ENCODE measurements around the gene ACTN3.

DNA sequence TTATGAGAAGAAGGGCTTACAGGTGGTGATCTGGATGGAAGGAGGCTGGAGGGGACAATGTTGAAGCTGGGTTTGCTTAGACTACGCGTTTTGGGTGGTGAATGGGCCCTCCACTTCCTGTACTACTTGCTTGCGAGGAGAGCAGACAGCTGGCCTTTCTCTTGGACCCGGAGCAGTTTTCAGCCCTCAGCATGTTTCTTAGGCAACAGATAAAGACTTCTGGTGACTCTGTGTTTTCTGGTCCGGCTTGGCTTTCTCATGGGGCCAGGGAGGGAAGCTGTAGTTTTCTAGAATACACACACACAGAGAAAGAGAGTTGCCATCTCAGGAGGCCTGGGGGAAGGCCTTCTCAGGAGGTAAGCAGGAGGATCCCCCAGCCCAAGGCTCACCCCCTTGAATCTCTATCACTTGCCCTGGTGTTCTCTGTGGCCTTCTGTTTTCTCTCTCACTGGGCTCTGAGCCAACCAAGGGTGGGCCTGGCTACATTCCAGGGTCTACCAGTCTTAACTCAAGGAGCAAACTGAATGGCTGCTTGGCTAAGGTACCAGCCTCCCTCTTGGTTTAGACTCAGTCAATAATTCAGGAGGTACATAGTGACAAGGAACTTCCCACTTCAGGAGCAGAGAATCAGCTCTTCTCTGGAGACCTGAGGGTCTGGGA is 48.7 kb downstream of the ACTN3 start:
- TF ChIP-seq, protein P1, sequence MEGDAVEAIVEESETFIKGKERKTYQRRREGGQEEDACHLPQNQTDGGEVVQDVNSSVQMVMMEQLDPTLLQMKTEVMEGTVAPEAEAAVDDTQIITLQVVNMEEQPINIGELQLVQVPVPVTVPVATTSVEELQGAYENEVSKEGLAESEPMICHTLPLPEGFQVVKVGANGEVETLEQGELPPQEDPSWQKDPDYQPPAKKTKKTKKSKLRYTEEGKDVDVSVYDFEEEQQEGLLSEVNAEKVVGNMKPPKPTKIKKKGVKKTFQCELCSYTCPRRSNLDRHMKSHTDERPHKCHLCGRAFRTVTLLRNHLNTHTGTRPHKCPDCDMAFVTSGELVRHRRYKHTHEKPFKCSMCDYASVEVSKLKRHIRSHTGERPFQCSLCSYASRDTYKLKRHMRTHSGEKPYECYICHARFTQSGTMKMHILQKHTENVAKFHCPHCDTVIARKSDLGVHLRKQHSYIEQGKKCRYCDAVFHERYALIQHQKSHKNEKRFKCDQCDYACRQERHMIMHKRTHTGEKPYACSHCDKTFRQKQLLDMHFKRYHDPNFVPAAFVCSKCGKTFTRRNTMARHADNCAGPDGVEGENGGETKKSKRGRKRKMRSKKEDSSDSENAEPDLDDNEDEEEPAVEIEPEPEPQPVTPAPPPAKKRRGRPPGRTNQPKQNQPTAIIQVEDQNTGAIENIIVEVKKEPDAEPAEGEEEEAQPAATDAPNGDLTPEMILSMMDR (IDR thresholded peaks at IDR 0.05; ENCODE audit: insufficient read depth, low read length) = no peak
- TF ChIP-seq, protein P2, sequence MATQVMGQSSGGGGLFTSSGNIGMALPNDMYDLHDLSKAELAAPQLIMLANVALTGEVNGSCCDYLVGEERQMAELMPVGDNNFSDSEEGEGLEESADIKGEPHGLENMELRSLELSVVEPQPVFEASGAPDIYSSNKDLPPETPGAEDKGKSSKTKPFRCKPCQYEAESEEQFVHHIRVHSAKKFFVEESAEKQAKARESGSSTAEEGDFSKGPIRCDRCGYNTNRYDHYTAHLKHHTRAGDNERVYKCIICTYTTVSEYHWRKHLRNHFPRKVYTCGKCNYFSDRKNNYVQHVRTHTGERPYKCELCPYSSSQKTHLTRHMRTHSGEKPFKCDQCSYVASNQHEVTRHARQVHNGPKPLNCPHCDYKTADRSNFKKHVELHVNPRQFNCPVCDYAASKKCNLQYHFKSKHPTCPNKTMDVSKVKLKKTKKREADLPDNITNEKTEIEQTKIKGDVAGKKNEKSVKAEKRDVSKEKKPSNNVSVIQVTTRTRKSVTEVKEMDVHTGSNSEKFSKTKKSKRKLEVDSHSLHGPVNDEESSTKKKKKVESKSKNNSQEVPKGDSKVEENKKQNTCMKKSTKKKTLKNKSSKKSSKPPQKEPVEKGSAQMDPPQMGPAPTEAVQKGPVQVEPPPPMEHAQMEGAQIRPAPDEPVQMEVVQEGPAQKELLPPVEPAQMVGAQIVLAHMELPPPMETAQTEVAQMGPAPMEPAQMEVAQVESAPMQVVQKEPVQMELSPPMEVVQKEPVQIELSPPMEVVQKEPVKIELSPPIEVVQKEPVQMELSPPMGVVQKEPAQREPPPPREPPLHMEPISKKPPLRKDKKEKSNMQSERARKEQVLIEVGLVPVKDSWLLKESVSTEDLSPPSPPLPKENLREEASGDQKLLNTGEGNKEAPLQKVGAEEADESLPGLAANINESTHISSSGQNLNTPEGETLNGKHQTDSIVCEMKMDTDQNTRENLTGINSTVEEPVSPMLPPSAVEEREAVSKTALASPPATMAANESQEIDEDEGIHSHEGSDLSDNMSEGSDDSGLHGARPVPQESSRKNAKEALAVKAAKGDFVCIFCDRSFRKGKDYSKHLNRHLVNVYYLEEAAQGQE (IDR thresholded peaks at IDR 0.05; ENCODE audit: insufficient replicate concordance, low read depth) = no peak
